Thoracic aorta (tissue), 2 donors: Measurements from ENCODE around the gene CAPNS1. TPM values are rescaled to one million over a fixed set of nuclear protein-coding genes. Genes with fewer than 3 reads are reported as not detected.

Experiments
- ATAC-seq: fragments of 150-250 bp; one replicate; pipeline ENCODE4 v1.8.0; 2017; ENCODE audit warnings: low read depth; ENCODE audit not compliant: insufficient number of reproducible peaks, low FRiP score
- DNase-seq: peaks from one replicate; pipeline ENCODE4 v3.0.0-alpha.2; 2020; ENCODE audit warnings: low spot score
- H3K27ac ChIP-seq, 2 donors: fragments of 200-600 bp; sonication (generic); 1 replicate in 1 of 2; 2 replicates in 1 of 2; pipeline ENCODE4 v1.5.1; 2016; ENCODE audit warnings: mild to moderate bottlenecking in 2 of 2, moderate library complexity in 2 of 2
- H3K27me3 ChIP-seq: fragments of 200-600 bp; sonication (generic); replicated peaks from 2 replicates; pipeline ENCODE4 v1.6.0; 2016; ENCODE audit warnings: mild to moderate bottlenecking; ENCODE audit not compliant: insufficient read depth
- H3K36me3 ChIP-seq: fragments of 200-600 bp; sonication (generic); one replicate; pipeline ENCODE4 v1.5.1; 2016
- H3K4me1 ChIP-seq, 2 donors: fragments of 200-600 bp; sonication (generic); 1 replicate in 1 of 2; 2 replicates in 1 of 2; pipeline versions ENCODE4 v1.5.1 to v1.6.0; 2016; ENCODE audit warnings: low read depth in 2 of 2, mild to moderate bottlenecking in 1 of 2; ENCODE audit not compliant: control insufficient read depth in 1 of 2
- H3K4me3 ChIP-seq: fragments of 200-600 bp; sonication (generic); 2 replicates; pipeline ENCODE4 v1.5.1; 2016; ENCODE audit warnings: mild to moderate bottlenecking
- H3K9me3 ChIP-seq: fragments of 200-600 bp; sonication (generic); 2 replicates; pipeline ENCODE4 v1.5.1; 2016
- total RNA-seq, 2 donors: library from RNA; depleted of rRNA; stranded (reverse); fragments of >200 nt; gene quantifications; one replicate each; pipeline versions ENCODE4 v1.1.0 to v1.2.3, GENCODE V29; 2016
- TF ChIP-seq, protein P1 (sequence below): fragments of 200-600 bp; sonication (generic); IDR thresholded peaks from one replicate; pipeline ENCODE4 v1.5.1; 2019; ENCODE audit warnings: antibody characterized with exemption

The CAPNS1 gene
- total RNA-seq = 100 to 1,000 TPM; 161 to 220 TPM

DNA sequence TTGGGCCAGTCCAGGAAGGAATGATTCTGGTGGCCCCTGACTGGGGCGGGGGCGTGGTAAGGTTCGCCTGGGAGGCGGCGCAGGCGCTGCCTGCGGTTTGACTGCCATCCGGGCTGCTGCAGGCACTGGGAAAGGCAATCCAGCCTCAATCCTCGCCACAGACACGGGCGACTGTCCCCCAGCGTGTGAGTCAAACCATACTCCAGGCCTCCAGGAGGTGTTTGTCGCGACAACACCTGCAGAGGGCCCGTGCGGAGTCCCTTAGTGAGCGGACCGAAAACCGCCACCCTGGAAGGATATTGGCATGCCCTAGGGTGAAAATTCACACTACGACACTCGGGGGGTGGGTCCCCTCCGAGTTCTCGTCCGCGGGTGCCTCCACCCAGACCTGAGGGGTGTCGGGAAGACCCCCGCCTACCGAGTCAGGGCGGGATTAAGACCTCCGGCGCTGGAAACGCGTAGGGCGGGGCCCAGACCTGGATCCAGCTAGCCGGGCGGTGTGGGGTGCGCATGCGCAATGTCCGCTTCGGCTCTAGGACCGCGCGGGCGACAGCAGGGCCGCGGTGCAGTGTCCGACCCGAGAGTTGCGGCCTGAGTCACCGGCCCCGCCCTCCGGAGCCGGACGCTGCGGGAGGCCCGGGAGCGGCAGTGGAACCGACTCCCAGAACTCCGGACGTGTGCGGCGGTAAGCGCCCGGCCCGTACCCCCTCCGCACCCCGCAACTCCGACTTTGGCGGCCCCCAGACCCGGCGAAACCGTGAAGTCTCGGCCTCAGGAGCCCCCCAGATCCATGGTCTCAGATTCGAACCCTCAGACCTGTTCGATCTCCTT lies at the start of gene CAPNS1:
TSS of gene CAPNS1 (plus strand) at position 594 of the 831 bp plus-strand sequence. CDS start 946 bp downstream, outside the sequence.
- Histone ChIP-seq H3K9me3 (no peaks in the 10 kb centered on the region), H3K4me1 (peaks cover 19 to 34% of the 10 kb centered on the region in 2 donors)

DNA sequence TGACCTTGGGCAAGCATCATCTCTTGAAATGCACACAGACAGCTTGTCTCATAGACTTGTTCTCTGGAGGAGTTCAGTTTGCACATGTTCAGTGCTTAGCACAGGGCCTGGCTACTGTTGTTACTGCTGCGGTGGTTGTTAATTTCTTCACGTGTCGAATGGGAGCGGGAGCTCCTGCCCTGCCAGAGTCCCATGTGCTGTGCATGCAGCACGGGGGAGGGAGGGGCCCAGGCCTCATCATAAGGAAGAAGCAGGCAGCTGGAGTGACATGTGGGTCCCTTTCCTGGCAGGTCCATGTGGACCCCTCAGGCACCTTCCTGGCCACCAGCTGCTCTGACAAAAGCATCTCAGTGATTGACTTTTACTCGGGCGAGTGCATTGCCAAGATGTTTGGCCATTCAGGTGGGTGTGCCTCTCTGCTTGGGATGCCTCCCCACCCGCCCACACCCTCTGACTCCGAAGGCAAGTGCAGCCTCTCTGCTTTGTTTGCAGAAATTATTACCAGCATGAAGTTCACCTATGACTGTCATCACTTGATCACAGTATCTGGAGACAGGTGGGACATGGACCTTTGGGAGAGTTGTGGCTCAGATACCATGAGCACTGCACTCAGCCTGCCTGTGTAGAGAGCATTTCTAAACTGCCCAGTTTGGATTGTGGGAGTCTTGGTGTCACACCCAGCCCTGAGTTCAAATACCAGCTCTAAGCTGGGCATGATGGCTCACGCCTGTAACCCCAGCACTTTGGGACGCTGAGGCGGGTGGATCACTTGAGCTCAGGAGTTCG lies 48.8 kb upstream of the CAPNS1 start:
- Histone ChIP-seq H3K9me3 (no peaks in the 10 kb centered on the region), H3K27ac (no peak overlapping the region), H3K27me3 (no peaks in the 10 kb centered on the region), H3K36me3 (no peaks in the 10 kb centered on the region), H3K4me3 (no peak overlapping the region), H3K4me1 (no peaks in the 10 kb centered on the region)
- DNase-seq (no peak), ATAC-seq (no peak)
- TF ChIP-seq, protein P1, sequence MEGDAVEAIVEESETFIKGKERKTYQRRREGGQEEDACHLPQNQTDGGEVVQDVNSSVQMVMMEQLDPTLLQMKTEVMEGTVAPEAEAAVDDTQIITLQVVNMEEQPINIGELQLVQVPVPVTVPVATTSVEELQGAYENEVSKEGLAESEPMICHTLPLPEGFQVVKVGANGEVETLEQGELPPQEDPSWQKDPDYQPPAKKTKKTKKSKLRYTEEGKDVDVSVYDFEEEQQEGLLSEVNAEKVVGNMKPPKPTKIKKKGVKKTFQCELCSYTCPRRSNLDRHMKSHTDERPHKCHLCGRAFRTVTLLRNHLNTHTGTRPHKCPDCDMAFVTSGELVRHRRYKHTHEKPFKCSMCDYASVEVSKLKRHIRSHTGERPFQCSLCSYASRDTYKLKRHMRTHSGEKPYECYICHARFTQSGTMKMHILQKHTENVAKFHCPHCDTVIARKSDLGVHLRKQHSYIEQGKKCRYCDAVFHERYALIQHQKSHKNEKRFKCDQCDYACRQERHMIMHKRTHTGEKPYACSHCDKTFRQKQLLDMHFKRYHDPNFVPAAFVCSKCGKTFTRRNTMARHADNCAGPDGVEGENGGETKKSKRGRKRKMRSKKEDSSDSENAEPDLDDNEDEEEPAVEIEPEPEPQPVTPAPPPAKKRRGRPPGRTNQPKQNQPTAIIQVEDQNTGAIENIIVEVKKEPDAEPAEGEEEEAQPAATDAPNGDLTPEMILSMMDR = no peak

More for the DNA sequence above, at the start of gene CAPNS1:
- DNase-seq (peak; percentile 85), ATAC-seq (peak; percentile 67)
- peak within 1 kb of the TSS; percentile 95 to 99 for H3K27ac ChIP-seq
- H3K36me3 ChIP-seq = peaks cover 19% of the 10 kb centered on the region
- no peaks in the 10 kb centered on the region for H3K27me3 ChIP-seq
- peak within 1 kb of the TSS; percentile 84 for H3K4me3 ChIP-seq
- TF ChIP-seq, protein P1 = peak; percentile 19

DNA sequence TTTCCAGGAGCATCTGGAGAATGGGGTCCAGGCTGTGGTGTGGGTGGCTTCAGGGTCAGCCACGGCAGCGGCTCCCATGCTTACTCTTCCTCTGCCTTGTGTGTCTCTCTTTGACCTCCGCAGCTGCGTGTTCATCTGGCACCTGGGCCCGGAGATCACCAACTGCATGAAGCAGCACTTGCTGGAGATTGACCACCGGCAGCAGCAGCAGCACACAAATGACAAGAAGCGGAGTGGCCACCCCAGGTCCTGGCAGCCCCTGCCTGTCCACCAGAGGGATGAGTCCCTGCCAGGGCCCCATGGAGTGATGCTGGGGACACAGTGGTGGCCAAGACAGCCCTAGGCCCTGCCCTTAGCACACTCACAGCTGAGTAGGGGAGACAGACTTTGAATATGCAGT lies 47.3 kb upstream of the CAPNS1 start:
- no peaks in the 10 kb centered on the region for H3K9me3 ChIP-seq
- H3K27me3 ChIP-seq = no peaks in the 10 kb centered on the region
- TF ChIP-seq, protein P1 = no peak
- DNase-seq = no peak
- no peaks in the 10 kb centered on the region for H3K4me1 ChIP-seq
- ATAC-seq = no peak
- H3K36me3 ChIP-seq = no peaks in the 10 kb centered on the region
- H3K27ac ChIP-seq = no peak overlapping the region
- no peak overlapping the region for H3K4me3 ChIP-seq

DNA sequence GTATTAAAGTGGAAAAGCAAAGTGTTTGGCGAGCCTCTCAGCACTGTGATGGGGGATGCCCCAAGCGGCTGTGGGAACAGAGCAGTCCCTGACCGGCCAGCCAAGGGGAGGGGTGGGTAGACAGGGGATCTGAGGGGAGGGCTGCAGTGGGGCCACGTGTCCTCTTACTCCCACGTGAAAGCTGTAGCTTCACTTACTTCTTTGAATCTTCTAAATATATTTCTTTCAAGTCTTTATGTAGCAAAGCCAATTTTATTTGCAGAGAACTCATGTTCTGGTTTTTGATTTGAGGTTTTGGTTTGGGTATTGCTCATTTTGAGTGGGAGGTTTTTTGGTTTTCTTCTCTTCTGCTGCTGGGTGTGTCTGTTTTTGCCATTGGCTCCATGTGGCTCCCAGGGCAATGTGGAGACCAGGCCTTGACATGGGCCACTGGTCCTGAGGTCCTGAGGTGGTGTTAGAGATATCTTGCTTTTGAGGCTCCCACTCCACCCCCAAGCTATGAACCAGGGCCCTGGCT lies 46.7 kb upstream of the CAPNS1 start:
- ATAC-seq (no peak), DNase-seq (no peak)
- H3K36me3 ChIP-seq = no peaks in the 10 kb centered on the region
- H3K27me3 ChIP-seq = no peaks in the 10 kb centered on the region
- no peak overlapping the region for H3K4me3 ChIP-seq
- H3K27ac ChIP-seq = no peak overlapping the region
- no peaks in the 10 kb centered on the region for H3K9me3 ChIP-seq
- TF ChIP-seq, protein P1 = no peak
- H3K4me1 ChIP-seq = no peaks in the 10 kb centered on the region

DNA sequence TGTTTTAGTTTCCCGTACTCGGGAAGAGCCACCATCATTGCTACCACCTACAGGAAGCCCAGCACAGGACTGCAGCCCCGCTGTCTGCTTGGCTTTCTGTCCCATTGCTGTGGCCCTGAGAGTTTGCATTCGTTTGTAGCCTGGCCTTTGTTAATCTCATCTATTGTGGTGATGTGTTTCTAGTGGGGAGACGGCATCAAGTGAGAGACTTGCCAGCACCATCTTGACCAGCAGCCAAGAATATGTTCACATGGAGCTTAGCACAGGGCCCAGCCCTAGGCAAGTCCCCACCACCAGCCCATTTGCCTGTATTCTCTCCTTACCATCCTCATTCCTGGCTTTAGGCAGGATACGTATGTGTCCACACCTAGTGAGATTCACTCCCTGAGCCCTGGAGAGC lies 46.2 kb upstream of the CAPNS1 start:
- Histone ChIP-seq H3K4me1 (no peaks in the 10 kb centered on the region), H3K36me3 (no peaks in the 10 kb centered on the region), H3K4me3 (no peak overlapping the region), H3K9me3 (no peaks in the 10 kb centered on the region), H3K27ac (no peak overlapping the region), H3K27me3 (no peaks in the 10 kb centered on the region)
- DNase-seq (no peak), ATAC-seq (no peak)
- TF ChIP-seq, protein P1 = no peak
